Adrenal gland (tissue), 12 donors: ENCODE measurements around the gene LRRC71. TPM values are rescaled to one million over a fixed set of nuclear protein-coding genes. Genes with fewer than 3 reads are reported as not detected.
A peak's percentile ranks its signal among the peaks of the same experiment; 100 is the strongest.

Experiments
- DNase-seq, 7 donors: peaks; one replicate each; pipeline ENCODE4 v3.0.0-alpha.2; 2019 to 2020
- H3K27ac ChIP-seq, 5 donors: fragments of 200-600 bp; sonication (generic) in 4 of 5; 1 replicate in 3 of 5; 2 replicates in 2 of 5; pipeline versions ENCODE4 v1.5.1 to v1.8.0; 2016 to 2020; ENCODE audit warnings: mild to moderate bottlenecking in 1 of 5
- H3K27me3 ChIP-seq: fragments of 200-600 bp; 2 replicates; pipeline ENCODE4 v1.8.0; 2021
- H3K36me3 ChIP-seq, 2 donors: fragments of 200-600 bp; replicated peaks in 1 of 2; 1 replicate in 1 of 2; 2 replicates in 1 of 2; pipeline versions ENCODE4 v1.5.1 to v1.8.0; 2018 to 2022
- H3K4me1 ChIP-seq, 2 donors: fragments of 200-600 bp; replicated peaks in 1 of 2; 1 replicate in 1 of 2; 2 replicates in 1 of 2; pipeline versions ENCODE4 v1.5.1 to v1.8.0; 2018 to 2021
- H3K4me3 ChIP-seq, 4 donors: fragments of 200-600 bp; sonication (generic) in 3 of 4; one replicate each; pipeline ENCODE4 v1.5.1; 2016 to 2018
- H3K9me3 ChIP-seq, 3 donors: fragments of 200-600 bp; sonication (generic) in 1 of 3; replicated peaks in 1 of 3; 1 replicate in 2 of 3; 2 replicates in 1 of 3; pipeline versions ENCODE4 v1.5.1 to v1.8.0; 2016 to 2021
- POLR2A ChIP-seq, 2 donors: fragments of 450-650 bp; IDR thresholded peaks; one replicate each; pipeline ENCODE4 v1.6.1; 2017; ENCODE audit warnings: antibody characterized with exemption in 2 of 2, mild to moderate bottlenecking in 2 of 2, moderate library complexity in 1 of 2
- WGBS, 4 donors: extraction: QIAGEN DNeasy Blood & Tissue Kit in 2 of 4; methylation state at CpG; one replicate each; pipeline versions ENCODE4 v1.1.5 to v1.1.7; 2013 to 2017; 5-methylcytosine and 5-hydroxymethylcytosine counted together
- intact Hi-C, 2 donors: fragments of 100-400 bp; cut with DNase I; formaldehyde crosslinking; loops; one replicate each; pipeline versions ENCODE4 v1.14.1 to v1.15.0; 2022 to 2023
- polyA plus RNA-seq, 3 donors: library from polyadenylated mRNA; stranded (reverse); fragments of 200-250 nt in 2 of 3; fragments of 350-450 nt in 1 of 3; fragmentation: Illumina TruSeq in 1 of 3; extraction: RNeasy Lipid Tissue Mini Kit (QIAGEN cat#74804) in 1 of 3; gene quantifications; one replicate each; pipeline ENCODE4 v1.2.3, GENCODE V29; 2013 to 2014
- total RNA-seq, 9 donors: library from RNA; depleted of rRNA in 4 of 9; stranded (reverse); fragments of >200 nt in 4 of 9; fragments of 120-200 nt in 1 of 9; fragmentation: NEBNext Ultra II Directional in 1 of 9; extraction: Animal tissue kit (Norgen Biotek cat#: 25700) in 1 of 9; gene quantifications; one replicate each; pipeline versions ENCODE4 v1.1.0 to v1.2.4, GENCODE V29; 2013 to 2023
- TF ChIP-seq, protein P1 (sequence below), 6 experiments: fragments of 450-650 bp in 4 of 6; fragments of 200-600 bp in 2 of 6; sonication (generic) in 1 of 6; IDR thresholded peaks; 1 replicate in 5 of 6; 2 replicates in 1 of 6; pipeline versions ENCODE4 v1.5.1 to v1.8.0; 2016 to 2021; ENCODE audit warnings: antibody characterized with exemption in 6 of 6, mild to moderate bottlenecking in 2 of 6, moderate library complexity in 1 of 6
- donor health status: healthy with polysubstance abuse.
- donor health status: Bipolar disorder and iron deficiency.
- donor health status: DM: yes; HTN: yes; CAD: no.
- donor health status: DM: no; HTN: no; CAD: no.
- donor health status: DM: no; HTN: no; CAD: no.
- donor health status: DM: yes; HTN: yes; CAD: no.

Gene LRRC71
- total and polyA plus RNA-seq, 12 donors = 0.11 to 4.6 (median 0.27) TPM; not detected in 4

- H3K9me3 ChIP-seq = no peaks in the 10 kb centered on the region
- WGBS, 4 donors = 83 to 92% (median 86%) methylated on average over 9 to 13 of the region's 13 CpGs
- no peaks in the 10 kb centered on the region for H3K4me1 ChIP-seq
- H3K36me3 ChIP-seq = peaks cover 0 to 9% of the 10 kb centered on the region in 2 donors
- no peak overlapping the region for H3K4me3 ChIP-seq
- DNase-seq = no peak
- intact Hi-C loops = no loop called here
- peak overlapping the region in 1 of 5 donors; percentile 52 for H3K27ac ChIP-seq
- TF ChIP-seq POLR2A (IDR thresholded peaks at IDR 0.05) = no peak
- TF ChIP-seq, protein P1, sequence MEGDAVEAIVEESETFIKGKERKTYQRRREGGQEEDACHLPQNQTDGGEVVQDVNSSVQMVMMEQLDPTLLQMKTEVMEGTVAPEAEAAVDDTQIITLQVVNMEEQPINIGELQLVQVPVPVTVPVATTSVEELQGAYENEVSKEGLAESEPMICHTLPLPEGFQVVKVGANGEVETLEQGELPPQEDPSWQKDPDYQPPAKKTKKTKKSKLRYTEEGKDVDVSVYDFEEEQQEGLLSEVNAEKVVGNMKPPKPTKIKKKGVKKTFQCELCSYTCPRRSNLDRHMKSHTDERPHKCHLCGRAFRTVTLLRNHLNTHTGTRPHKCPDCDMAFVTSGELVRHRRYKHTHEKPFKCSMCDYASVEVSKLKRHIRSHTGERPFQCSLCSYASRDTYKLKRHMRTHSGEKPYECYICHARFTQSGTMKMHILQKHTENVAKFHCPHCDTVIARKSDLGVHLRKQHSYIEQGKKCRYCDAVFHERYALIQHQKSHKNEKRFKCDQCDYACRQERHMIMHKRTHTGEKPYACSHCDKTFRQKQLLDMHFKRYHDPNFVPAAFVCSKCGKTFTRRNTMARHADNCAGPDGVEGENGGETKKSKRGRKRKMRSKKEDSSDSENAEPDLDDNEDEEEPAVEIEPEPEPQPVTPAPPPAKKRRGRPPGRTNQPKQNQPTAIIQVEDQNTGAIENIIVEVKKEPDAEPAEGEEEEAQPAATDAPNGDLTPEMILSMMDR (IDR thresholded peaks at IDR 0.05) = no peak
- H3K27me3 ChIP-seq = peaks cover 4% of the 10 kb centered on the region
These were observed 6.5 kb upstream of the LRRC71 start for GRCh38 chr1:156913809-156914387.

- Histone ChIP-seq H3K36me3 (peaks cover 0 to 9% of the 10 kb centered on the region in 2 donors), H3K27me3 (peaks cover 4% of the 10 kb centered on the region), H3K4me1 (no peaks in the 10 kb centered on the region), H3K4me3 (no peak overlapping the region), H3K27ac (no peak overlapping the region), H3K9me3 (no peaks in the 10 kb centered on the region)
- no peak for DNase-seq
- no peak for TF ChIP-seq POLR2A (IDR thresholded peaks at IDR 0.05)
- TF ChIP-seq, protein P1 (IDR thresholded peaks at IDR 0.05) = no peak
- WGBS, 4 donors = 48 to 80% (median 70%) methylated on average over 6 to 9 of the region's 9 CpGs
- intact Hi-C loops = no loop called here
These were observed 6.0 kb upstream of the LRRC71 start for GRCh38 chr1:156914440-156914856.

GRCh38 chr1:156921053-156921529 is 659 bp downstream of the LRRC71 start:
- peaks cover 46% of the 10 kb centered on the region for H3K27me3 ChIP-seq
- H3K4me1 ChIP-seq = peaks cover 0 to 8% of the 10 kb centered on the region in 2 donors
- H3K9me3 ChIP-seq = no peaks in the 10 kb centered on the region
- no peak overlapping the region for H3K4me3 ChIP-seq
- H3K36me3 ChIP-seq = no peaks in the 10 kb centered on the region
- H3K27ac ChIP-seq = no peak overlapping the region
- no peak for DNase-seq
- WGBS, 4 donors = 63 to 70% (median 67%) methylated on average over 7 of the region's 7 CpGs
- TF ChIP-seq, protein P1 (IDR thresholded peaks at IDR 0.05) = no peak
- no peak for TF ChIP-seq POLR2A (IDR thresholded peaks at IDR 0.05)
- intact Hi-C loops = loop anchor here in 1 of 2 donors (10.0 kb wide), 1 partner anchor 154 kb away; no protein-coding TSS in a partner anchor

DNA sequence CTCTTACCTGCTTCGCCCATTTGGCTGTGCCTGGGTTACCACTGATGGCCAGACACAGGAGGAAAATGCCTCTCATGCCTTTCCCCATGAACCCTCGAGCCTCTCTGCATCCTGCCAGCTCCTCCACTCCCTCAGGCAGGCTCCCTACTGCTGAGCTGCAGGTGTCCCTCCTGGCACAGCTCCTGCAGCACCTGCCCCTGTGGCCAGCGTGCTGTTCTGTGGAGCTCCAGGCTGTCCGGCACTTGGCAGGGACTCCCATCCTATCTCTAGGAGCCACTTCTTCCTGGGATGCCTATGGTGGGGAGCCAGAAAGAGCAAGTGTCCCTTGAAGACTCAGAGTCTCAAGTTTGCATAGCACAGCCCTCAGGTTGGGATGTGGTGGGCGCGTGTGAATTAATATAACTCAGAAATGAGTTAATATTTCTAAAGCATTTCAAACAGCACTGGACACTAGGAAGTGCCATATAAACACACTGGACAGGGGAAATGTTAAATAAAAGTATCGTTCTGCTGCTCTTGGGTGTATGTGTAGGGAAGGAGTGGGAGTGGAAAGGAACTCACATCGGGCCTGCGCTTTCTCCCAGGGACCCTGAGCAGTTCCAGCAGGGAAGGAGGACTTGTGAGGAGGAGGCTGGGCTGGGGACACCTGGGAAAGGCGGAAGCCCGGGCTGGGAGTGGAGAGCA is 2.7 kb downstream of the LRRC71 start:
- Histone ChIP-seq H3K4me3 (no peak overlapping the region), H3K36me3 (no peaks in the 10 kb centered on the region), H3K27ac (no peak overlapping the region), H3K4me1 (peaks cover 0 to 12% of the 10 kb centered on the region in 2 donors), H3K27me3 (peaks cover 47% of the 10 kb centered on the region), H3K9me3 (no peaks in the 10 kb centered on the region)
- 17 to 32% (median 22%) methylated on average over 9 to 11 of the region's 11 CpGs for WGBS, 4 donors
- TF ChIP-seq, protein P1 (IDR thresholded peaks at IDR 0.05) = no peak
- TF ChIP-seq POLR2A (IDR thresholded peaks at IDR 0.05) = no peak
- intact Hi-C loops = loop anchor here (2.0 to 10.0 kb wide), 2 partner anchors 28 to 152 kb away; no protein-coding TSS in a partner anchor
- DNase-seq = no peak
